Left hindlimb (tissue), 1 donor: ENCODE measurements around the gene MID1.

ENCODE experiments used
- DNase-seq: peaks from one replicate; pipeline ENCODE4 v3.0.0-alpha.2; 2018

MID1 gene

GRCh38 chrX:10620121-10620699, at the start of gene MID1:
Gene MID1 (minus strand): TSS chrX:10620585. CDS start chrX:10567547, 53,038 bp downstream.
- DNase-seq: peak; percentile 88

- DNase-seq: no peak
These were observed 46.8 kb upstream of the MID1 start for GRCh38 chrX:10667143-10667542.

- DNase-seq: no peak
These were observed 45.7 kb upstream of the MID1 start for GRCh38 chrX:10666102-10666501.

GRCh38 chrX:10665681-10666080, 45.3 kb upstream of the MID1 start:
- no peak for DNase-seq

GRCh38 chrX:10660171-10660570, 39.8 kb upstream of the MID1 start:
- no peak for DNase-seq

GRCh38 chrX:10656214-10656613, 35.8 kb upstream of the MID1 start:
- no peak for DNase-seq

- no peak for DNase-seq
These were observed 34.6 kb upstream of the MID1 start for GRCh38 chrX:10654960-10655359.

- DNase-seq: no peak
These were observed 32.9 kb upstream of the MID1 start for GRCh38 chrX:10653302-10653701.

- DNase-seq: no peak
These were observed 28.9 kb upstream of the MID1 start for GRCh38 chrX:10649265-10649664.

GRCh38 chrX:10648614-10649013, 28.2 kb upstream of the MID1 start:
- no peak for DNase-seq

- DNase-seq: no peak
These were observed 16.5 kb upstream of the MID1 start for GRCh38 chrX:10636851-10637250.

GRCh38 chrX:10636337-10636736, 16.0 kb upstream of the MID1 start:
- DNase-seq: no peak

GRCh38 chrX:10634392-10635161, 14.2 kb upstream of the MID1 start:
- no peak for DNase-seq

GRCh38 chrX:10633722-10634121, 13.3 kb upstream of the MID1 start:
- DNase-seq: no peak

- no peak for DNase-seq
These were observed 11.2 kb upstream of the MID1 start for GRCh38 chrX:10631416-10632145.

- DNase-seq: no peak
These were observed 9.9 kb upstream of the MID1 start for GRCh38 chrX:10630320-10630719.

GRCh38 chrX:10629905-10630304, 9.5 kb upstream of the MID1 start:
- no peak for DNase-seq

GRCh38 chrX:10628906-10629305, 8.5 kb upstream of the MID1 start:
- no peak for DNase-seq

GRCh38 chrX:10622197-10622596, 1.8 kb upstream of the MID1 start:
- no peak for DNase-seq

- DNase-seq: no peak
These were observed 849 bp downstream of the MID1 start for GRCh38 chrX:10619425-10620046.

- DNase-seq: no peak
These were observed 1.4 kb downstream of the MID1 start for GRCh38 chrX:10618961-10619360.

- DNase-seq: no peak
These were observed 2.4 kb downstream of the MID1 start for GRCh38 chrX:10617999-10618351.

GRCh38 chrX:10617186-10617998, 3.0 kb downstream of the MID1 start:
- no peak for DNase-seq
